ENCODE measurements around the gene RAB40C.

Gene RAB40C

GRCh38 chr16:559411-560203 is 30.3 kb upstream of the RAB40C start:
- no peak for DNase-seq (ENCODE audit: low spot score)

GRCh38 chr16:560204-560700 is 29.6 kb upstream of the RAB40C start, which contains the start of gene PRR35:
PRR35 (plus strand) TSS chr16:560394; CDS start chr16:563295, 2,901 bp downstream.
- no peak for DNase-seq (ENCODE audit: low spot score)

GRCh38 chr16:560701-561412 is 29.0 kb upstream of the RAB40C start:
- no peak for DNase-seq (ENCODE audit: low spot score)

GRCh38 chr16:561413-561794 is 28.5 kb upstream of the RAB40C start:
- DNase-seq (ENCODE audit: low spot score) = no peak

- DNase-seq (ENCODE audit: low spot score) = no peak
Observed at GRCh38 chr16:561957-562938, 27.6 kb upstream of the RAB40C start.

GRCh38 chr16:563072-563644 is 26.7 kb upstream of the RAB40C start:
- DNase-seq (ENCODE audit: low spot score) = no peak

GRCh38 chr16:564690-565418 is 25.0 kb upstream of the RAB40C start:
- no peak for DNase-seq (ENCODE audit: low spot score)

GRCh38 chr16:565419-566330 is 24.2 kb upstream of the RAB40C start:
- DNase-seq (ENCODE audit: low spot score) = no peak

- peak; percentile 56 for DNase-seq (ENCODE audit: low spot score)
Observed at GRCh38 chr16:566475-567372, 23.1 kb upstream of the RAB40C start, which contains the start of gene NHLRC4. NHLRC4 (plus strand) TSS chr16:567005; CDS start chr16:568048, 1,043 bp downstream.

GRCh38 chr16:567373-568256 is 22.3 kb upstream of the RAB40C start:
- no peak for DNase-seq (ENCODE audit: low spot score)

- DNase-seq (ENCODE audit: low spot score) = no peak
Observed at GRCh38 chr16:568401-569258, 21.2 kb upstream of the RAB40C start.

- DNase-seq (ENCODE audit: low spot score) = peak; percentile 55
Observed at GRCh38 chr16:569445-570254, 20.2 kb upstream of the RAB40C start, which contains the start of gene PIGQ. PIGQ (plus strand) TSS chr16:569968; CDS start chr16:574075, 4,107 bp downstream.

GRCh38 chr16:572865-573650 is 16.8 kb upstream of the RAB40C start:
- DNase-seq (ENCODE audit: low spot score) = no peak

- no peak for DNase-seq (ENCODE audit: low spot score)
Observed at GRCh38 chr16:574021-574760, 15.7 kb upstream of the RAB40C start.

All from kidney capillary endothelial cell (primary cell).